ENCODE measurements around the gene C22orf15.

The C22orf15 gene

DNA sequence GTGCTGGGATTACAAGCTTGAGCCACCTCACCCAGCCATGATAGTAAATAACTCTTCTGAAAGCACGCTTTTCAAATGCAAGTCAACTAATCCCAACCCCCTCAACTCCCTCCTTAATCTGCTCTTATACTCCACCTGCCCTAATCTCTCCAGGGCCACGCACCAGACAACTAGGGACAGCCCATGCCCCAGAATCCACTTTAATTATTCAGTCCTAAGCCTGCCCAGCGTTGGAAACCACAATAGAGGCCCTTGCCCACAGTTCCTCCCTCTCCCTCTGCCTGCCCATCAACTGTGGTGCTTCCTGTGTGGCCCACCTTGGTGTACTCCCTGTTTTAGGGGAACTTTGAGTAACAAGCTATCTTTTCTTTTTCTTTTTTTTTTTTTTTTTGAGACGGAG, 5.9 kb upstream of the C22orf15 start:
- no peak overlapping the region for H3K9ac ChIP-seq
- H3K4me2 ChIP-seq (ENCODE audit: low read length), result no peak overlapping the region
- H3K4me3 ChIP-seq (ENCODE audit: low read depth, low read length), result no peak overlapping the region
- no peak overlapping the region for H2AFZ ChIP-seq
- TF ChIP-seq, protein P1, sequence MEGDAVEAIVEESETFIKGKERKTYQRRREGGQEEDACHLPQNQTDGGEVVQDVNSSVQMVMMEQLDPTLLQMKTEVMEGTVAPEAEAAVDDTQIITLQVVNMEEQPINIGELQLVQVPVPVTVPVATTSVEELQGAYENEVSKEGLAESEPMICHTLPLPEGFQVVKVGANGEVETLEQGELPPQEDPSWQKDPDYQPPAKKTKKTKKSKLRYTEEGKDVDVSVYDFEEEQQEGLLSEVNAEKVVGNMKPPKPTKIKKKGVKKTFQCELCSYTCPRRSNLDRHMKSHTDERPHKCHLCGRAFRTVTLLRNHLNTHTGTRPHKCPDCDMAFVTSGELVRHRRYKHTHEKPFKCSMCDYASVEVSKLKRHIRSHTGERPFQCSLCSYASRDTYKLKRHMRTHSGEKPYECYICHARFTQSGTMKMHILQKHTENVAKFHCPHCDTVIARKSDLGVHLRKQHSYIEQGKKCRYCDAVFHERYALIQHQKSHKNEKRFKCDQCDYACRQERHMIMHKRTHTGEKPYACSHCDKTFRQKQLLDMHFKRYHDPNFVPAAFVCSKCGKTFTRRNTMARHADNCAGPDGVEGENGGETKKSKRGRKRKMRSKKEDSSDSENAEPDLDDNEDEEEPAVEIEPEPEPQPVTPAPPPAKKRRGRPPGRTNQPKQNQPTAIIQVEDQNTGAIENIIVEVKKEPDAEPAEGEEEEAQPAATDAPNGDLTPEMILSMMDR (IDR thresholded peaks at IDR 0.05), result no peak
- no peak overlapping the region for H3K27ac ChIP-seq
- no peaks in the 10 kb centered on the region for H3K36me3 ChIP-seq (ENCODE audit: control insufficient read depth, insufficient read depth, low read length)
- H3K9me3 ChIP-seq (ENCODE audit: control insufficient read depth, low read length), result no peaks in the 10 kb centered on the region
- H3K4me1 ChIP-seq, result no peaks in the 10 kb centered on the region
- no peaks in the 10 kb centered on the region for H3K27me3 ChIP-seq (ENCODE audit: control insufficient read depth, insufficient read depth, low read length)
- H3K79me2 ChIP-seq, result no peaks in the 10 kb centered on the region

DNA sequence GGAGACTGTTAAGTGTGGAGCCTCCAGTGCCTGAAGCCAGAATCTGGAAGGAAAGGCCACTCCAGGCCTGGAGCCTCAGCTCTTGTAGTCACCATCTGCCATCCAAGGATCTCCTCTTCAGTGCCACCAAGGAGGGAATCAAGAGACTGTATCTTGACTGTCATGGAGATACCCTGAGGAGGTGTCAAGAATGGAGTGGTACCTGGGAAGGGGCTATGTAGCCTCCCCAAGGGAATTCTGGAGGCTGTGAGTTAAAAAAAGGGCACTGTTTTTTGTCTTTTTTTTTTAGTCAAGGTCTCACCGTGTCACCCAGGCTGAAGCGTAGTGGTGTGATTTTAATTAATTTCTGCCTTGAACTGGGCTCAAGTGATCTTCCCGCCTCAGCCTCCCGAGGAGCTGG, 3.2 kb upstream of the C22orf15 start:
- TF ChIP-seq, protein P1 (IDR thresholded peaks at IDR 0.05), result no peak
- Histone ChIP-seq H3K4me2 (ENCODE audit: low read length) (no peak overlapping the region), H3K9ac (no peak overlapping the region), H3K4me3 (ENCODE audit: low read depth, low read length) (no peak overlapping the region), H3K9me3 (ENCODE audit: control insufficient read depth, low read length) (no peaks in the 10 kb centered on the region), H3K27ac (no peak overlapping the region), H3K4me1 (no peaks in the 10 kb centered on the region), H2AFZ (no peak overlapping the region), H3K36me3 (ENCODE audit: control insufficient read depth, insufficient read depth, low read length) (no peaks in the 10 kb centered on the region), H3K79me2 (no peaks in the 10 kb centered on the region), H3K27me3 (ENCODE audit: control insufficient read depth, insufficient read depth, low read length) (no peaks in the 10 kb centered on the region)

DNA sequence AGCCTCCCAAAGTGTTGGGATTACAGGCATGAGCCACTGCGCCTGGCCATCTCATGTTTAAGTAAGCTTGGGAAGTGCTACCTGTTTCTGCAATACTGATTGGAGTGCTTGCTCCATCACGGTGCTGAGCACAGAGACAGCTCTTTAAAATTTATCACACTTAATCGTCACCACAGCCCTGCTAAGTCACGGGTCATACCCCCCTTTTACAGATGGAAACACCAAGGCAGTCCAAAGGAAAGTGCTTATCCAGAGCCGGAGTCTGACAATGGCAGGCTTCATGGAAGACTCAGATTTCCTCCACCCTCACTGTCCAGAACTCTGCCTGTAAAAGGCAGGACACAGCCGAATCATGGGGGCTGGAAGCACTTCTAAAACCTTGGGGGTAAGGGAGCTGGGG, 2.7 kb upstream of the C22orf15 start:
- H3K4me2 ChIP-seq (ENCODE audit: low read length), result no peak overlapping the region
- no peaks in the 10 kb centered on the region for H3K27me3 ChIP-seq (ENCODE audit: control insufficient read depth, insufficient read depth, low read length)
- no peak overlapping the region for H2AFZ ChIP-seq
- H3K36me3 ChIP-seq (ENCODE audit: control insufficient read depth, insufficient read depth, low read length), result no peaks in the 10 kb centered on the region
- H3K4me3 ChIP-seq (ENCODE audit: low read depth, low read length), result no peak overlapping the region
- H3K27ac ChIP-seq, result no peak overlapping the region
- H3K9ac ChIP-seq, result no peak overlapping the region
- H3K79me2 ChIP-seq, result no peaks in the 10 kb centered on the region
- TF ChIP-seq, protein P1 (IDR thresholded peaks at IDR 0.05), result no peak
- no peaks in the 10 kb centered on the region for H3K9me3 ChIP-seq (ENCODE audit: control insufficient read depth, low read length)
- no peaks in the 10 kb centered on the region for H3K4me1 ChIP-seq

DNA sequence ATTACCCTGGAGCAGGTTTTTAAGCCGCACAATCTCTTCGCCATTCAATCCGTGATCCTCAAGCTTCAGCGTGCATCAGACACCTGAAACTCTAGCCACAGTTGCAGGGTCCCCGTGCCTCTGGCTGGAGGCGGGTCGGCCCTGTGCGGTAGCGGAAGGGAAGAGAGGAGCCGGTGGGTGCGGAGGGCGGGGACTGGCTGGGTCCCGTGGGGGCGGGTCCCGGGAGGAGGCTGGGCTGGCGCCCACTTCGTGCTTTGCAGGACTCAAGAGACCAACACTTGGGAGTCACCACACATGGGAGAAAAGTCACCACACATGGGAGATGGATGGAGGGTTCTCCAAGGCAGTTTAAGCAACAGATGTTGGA, 772 bp downstream of the C22orf15 start:
- Histone ChIP-seq H3K36me3 (ENCODE audit: control insufficient read depth, insufficient read depth, low read length) (no peaks in the 10 kb centered on the region), H3K27me3 (ENCODE audit: control insufficient read depth, insufficient read depth, low read length) (no peaks in the 10 kb centered on the region), H3K4me1 (no peaks in the 10 kb centered on the region), H3K9ac (no peak overlapping the region), H3K4me2 (ENCODE audit: low read length) (no peak overlapping the region), H3K27ac (no peak overlapping the region), H3K4me3 (ENCODE audit: low read depth, low read length) (no peak overlapping the region), H3K9me3 (ENCODE audit: control insufficient read depth, low read length) (no peaks in the 10 kb centered on the region), H3K79me2 (no peaks in the 10 kb centered on the region), H2AFZ (no peak overlapping the region)
- TF ChIP-seq, protein P1 (IDR thresholded peaks at IDR 0.05), result no peak

DNA sequence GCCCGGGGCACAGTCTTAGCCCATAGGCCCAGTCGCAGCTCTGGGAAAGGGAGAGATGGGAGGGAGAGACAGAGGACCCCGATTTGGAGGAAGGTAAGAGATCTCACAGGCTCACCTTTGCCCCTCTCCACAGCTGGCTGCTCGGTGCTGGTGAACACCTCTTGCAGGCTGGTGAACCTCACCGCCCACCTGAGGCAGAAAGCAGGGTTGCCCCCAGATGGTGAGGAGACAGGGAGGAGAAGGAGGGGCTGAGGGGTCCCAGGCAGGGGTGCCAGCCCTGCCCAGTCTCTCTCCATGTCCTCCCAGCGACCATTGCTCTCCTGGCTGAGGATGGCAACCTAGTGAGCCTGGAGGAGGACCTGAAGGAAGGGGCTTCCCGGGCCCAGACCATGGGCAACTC, 1.2 kb downstream of the C22orf15 start:
- Histone ChIP-seq H3K4me2 (ENCODE audit: low read length) (no peak overlapping the region), H3K9ac (no peak overlapping the region), H3K79me2 (peaks cover under 1% of the 10 kb centered on the region), H3K9me3 (ENCODE audit: control insufficient read depth, low read length) (no peaks in the 10 kb centered on the region), H3K27me3 (ENCODE audit: control insufficient read depth, insufficient read depth, low read length) (no peaks in the 10 kb centered on the region), H3K27ac (no peak overlapping the region), H2AFZ (no peak overlapping the region), H3K4me1 (no peaks in the 10 kb centered on the region), H3K4me3 (ENCODE audit: low read depth, low read length) (no peak overlapping the region), H3K36me3 (ENCODE audit: control insufficient read depth, insufficient read depth, low read length) (no peaks in the 10 kb centered on the region)
- TF ChIP-seq, protein P1 (IDR thresholded peaks at IDR 0.05), result no peak
